Vagina (tissue), 2 donors: Measurements from ENCODE around the gene DHX38. TPM values are rescaled to one million over a fixed set of nuclear protein-coding genes. Genes with fewer than 3 reads are reported as not detected.

Experiments
- DNase-seq, 2 donors: peaks; one replicate each; pipeline ENCODE4 v3.0.0-alpha.2; 2017; ENCODE audit errors: extremely low spot score in 2 of 2
- H3K27ac ChIP-seq: fragments of 200-600 bp; sonication (generic); one replicate; pipeline ENCODE4 v1.5.1; 2019
- H3K27me3 ChIP-seq: fragments of 200-600 bp; sonication (generic); one replicate; pipeline ENCODE4 v1.5.1; 2019
- H3K36me3 ChIP-seq, 2 donors: fragments of 200-600 bp; sonication (generic); one replicate each; pipeline ENCODE4 v1.5.1; 2017 to 2019
- H3K4me1 ChIP-seq: fragments of 200-600 bp; sonication (generic); one replicate; pipeline ENCODE4 v1.5.1; 2019
- H3K4me3 ChIP-seq, 2 donors: fragments of 200-600 bp; sonication (generic); 1 replicate in 1 of 2; 2 replicates in 1 of 2; pipeline ENCODE4 v1.5.1; 2016 to 2019
- H3K9me3 ChIP-seq: fragments of 200-600 bp; sonication (generic); one replicate; pipeline ENCODE4 v1.5.1; 2019
- CTCF ChIP-seq, 3 experiments: fragments of 450-650 bp in 2 of 3; fragments of 200-600 bp in 1 of 3; sonication (generic) in 1 of 3; IDR thresholded peaks; one replicate each; pipeline ENCODE4 v1.5.1; 2017 to 2019; ENCODE audit warnings: antibody characterized with exemption in 3 of 3, mild to moderate bottlenecking in 2 of 3, moderate library complexity in 2 of 3
- POLR2A ChIP-seq, 2 donors: fragments of 450-650 bp; IDR thresholded peaks; one replicate each; pipeline ENCODE4 v1.6.1; 2017; ENCODE audit warnings: antibody characterized with exemption in 2 of 2, mild to moderate bottlenecking in 2 of 2, moderate library complexity in 2 of 2
- POLR2AphosphoS5 ChIP-seq, 2 donors: sonication (generic); formaldehyde crosslinking; IDR thresholded peaks; one replicate each; pipeline ENCODE4 v1.9.0; 2017; ENCODE audit warnings: antibody characterized with exemption in 2 of 2, mild to moderate bottlenecking in 2 of 2, low read depth in 1 of 2; ENCODE audit not compliant: insufficient read depth in 1 of 2
- intact Hi-C: fragments of 100-400 bp; cut with DNase I; formaldehyde crosslinking; loops from one replicate; pipeline ENCODE4 v1.15.1; 2023
- total RNA-seq: library from RNA; depleted of rRNA; stranded (reverse); fragments of >200 nt; gene quantifications from one replicate; pipeline ENCODE4 v1.2.3, GENCODE V29; 2016

The DHX38 gene
- total RNA-seq, 1 donor from 2014 or later = 54.8 TPM

- Histone ChIP-seq H3K4me1 (no peaks in the 10 kb centered on the region), H3K4me3 (no peak overlapping the region), H3K9me3 (no peaks in the 10 kb centered on the region), H3K27me3 (no peaks in the 10 kb centered on the region), H3K36me3 (no peaks in the 10 kb centered on the region), H3K27ac (no peak overlapping the region)
- intact Hi-C loops = no loop called here
- TF ChIP-seq POLR2AphosphoS5 (IDR thresholded peaks at IDR 0.05; ENCODE audit: insufficient read depth in 1 of 2, low read depth in 1 of 2) (no peak), CTCF (IDR thresholded peaks at IDR 0.05) (no peak), POLR2A (IDR thresholded peaks at IDR 0.05) (no peak)
- peak; percentile 54 to 67 for DNase-seq
These were observed 30.5 kb downstream of the DHX38 start for GRCh38 chr16:72124148-72124547.

GRCh38 chr16:72124761-72125634, 31.4 kb downstream of the DHX38 start:
- peak; percentile 84 for DNase-seq
- Histone ChIP-seq H3K4me3 (no peak overlapping the region), H3K27ac (no peak overlapping the region), H3K9me3 (no peaks in the 10 kb centered on the region), H3K36me3 (no peaks in the 10 kb centered on the region), H3K4me1 (no peaks in the 10 kb centered on the region), H3K27me3 (no peaks in the 10 kb centered on the region)
- TF ChIP-seq CTCF (IDR thresholded peaks at IDR 0.05) (peak; percentile 9 to 57 (median 54)), POLR2A (IDR thresholded peaks at IDR 0.05) (no peak), POLR2AphosphoS5 (IDR thresholded peaks at IDR 0.05; ENCODE audit: insufficient read depth in 1 of 2, low read depth in 1 of 2) (no peak)
- intact Hi-C loops = no loop called here

GRCh38 chr16:72125635-72126428, 32.2 kb downstream of the DHX38 start:
- H3K4me1 ChIP-seq = no peaks in the 10 kb centered on the region
- TF ChIP-seq POLR2AphosphoS5 (IDR thresholded peaks at IDR 0.05; ENCODE audit: insufficient read depth in 1 of 2, low read depth in 1 of 2) (no peak), CTCF (IDR thresholded peaks at IDR 0.05) (no peak), POLR2A (IDR thresholded peaks at IDR 0.05) (no peak)
- no peaks in the 10 kb centered on the region for H3K9me3 ChIP-seq
- peak in 1 of 2 donors; percentile 58 for DNase-seq
- no peaks in the 10 kb centered on the region for H3K27me3 ChIP-seq
- H3K36me3 ChIP-seq = no peaks in the 10 kb centered on the region
- no peak overlapping the region for H3K4me3 ChIP-seq
- H3K27ac ChIP-seq = no peak overlapping the region
- intact Hi-C loops = no loop called here

- Histone ChIP-seq H3K27me3 (no peaks in the 10 kb centered on the region), H3K36me3 (no peaks in the 10 kb centered on the region), H3K9me3 (no peaks in the 10 kb centered on the region), H3K4me1 (no peaks in the 10 kb centered on the region), H3K27ac (no peak overlapping the region), H3K4me3 (no peak overlapping the region)
- intact Hi-C loops = no loop called here
- TF ChIP-seq CTCF (IDR thresholded peaks at IDR 0.05) = no peak
- TF ChIP-seq POLR2AphosphoS5 (IDR thresholded peaks at IDR 0.05; ENCODE audit: insufficient read depth in 1 of 2, low read depth in 1 of 2) = no peak
- no peak for TF ChIP-seq POLR2A (IDR thresholded peaks at IDR 0.05)
- no peak for DNase-seq
These were observed 32.8 kb downstream of the DHX38 start for GRCh38 chr16:72126429-72126765.
